ENCODE results near the gene CAPN12. TPM values are rescaled to one million over a fixed set of nuclear protein-coding genes. Genes with fewer than 3 reads are reported as not detected.

CAPN12 gene
- polyA plus RNA-seq, 3 donors: 1.8 TPM; not detected in 2

GRCh38 chr19:38742296-38742695, 2.0 kb downstream of the CAPN12 start:
- 96% methylated on average over 8 of the region's 9 CpGs for WGBS (ENCODE audit: insufficient coverage)
- Histone ChIP-seq H3K27me3 (ENCODE audit: control insufficient read depth in 2 of 2, insufficient read depth in 2 of 2, low read length in 2 of 2) (peaks cover 0 to 6% of the 10 kb centered on the region in 2 donors), H2AFZ (ENCODE audit: insufficient read depth, low read depth, low read length, poor library complexity, severe bottlenecking) (no peak overlapping the region), H3K27ac (ENCODE audit: low read depth in 1 of 2, low read length in 2 of 2) (no peak overlapping the region), H3K36me3 (replicated peaks in 1 of 2; ENCODE audit: control insufficient read depth in 1 of 2, insufficient read depth in 2 of 2, low read length in 2 of 2) (no peaks in the 10 kb centered on the region), H3K9me3 (replicated peaks in 1 of 2; ENCODE audit: control insufficient read depth in 1 of 2, insufficient read depth in 1 of 2, low read length in 2 of 2) (no peaks in the 10 kb centered on the region), H3K9ac (ENCODE audit: insufficient read depth, low read length, poor library complexity, severe bottlenecking) (no peak overlapping the region), H3K4me2 (replicated peaks; ENCODE audit: extremely low read depth, low read length, poor library complexity, severe bottlenecking) (no peak overlapping the region), H4K20me1 (ENCODE audit: insufficient read depth, low read length) (no peaks in the 10 kb centered on the region), H3K4me1 (ENCODE audit: control insufficient read depth in 1 of 2, insufficient read depth in 2 of 2, low read length in 2 of 2) (peaks cover 4 to 11% of the 10 kb centered on the region in 2 donors), H3K79me2 (ENCODE audit: insufficient read depth, low read length) (no peaks in the 10 kb centered on the region), H3K4me3 (replicated peaks in 1 of 3; ENCODE audit: low read depth in 2 of 3, low read length in 3 of 3) (no peak overlapping the region)
- H3K36me3 Mint-ChIP-seq: peaks cover 0 to 3% of the 10 kb centered on the region in 2 donors
- H3K4me1 Mint-ChIP-seq: peaks cover 13% of the 10 kb centered on the region
- DNase-seq: no peak
- intact Hi-C loops (cut with micrococcal nuclease): no loop called here
- TF ChIP-seq CTCF (IDR thresholded peaks at IDR 0.05): no peak
- peaks cover 9 to 17% (median 12%) of the 10 kb centered on the region in 3 donors for H3K27me3 Mint-ChIP-seq (ENCODE audit: low read depth in 3 of 3)
- peak overlapping the region in 2 of 7 donors; percentile 19 to 42 for H3K27ac Mint-ChIP-seq
- no peak overlapping the region for H3K4me3 Mint-ChIP-seq
- H3K9me3 Mint-ChIP-seq: peaks cover 0 to 3% (median 0%) of the 10 kb centered on the region in 7 donors

GRCh38 chr19:38741670-38742069, 2.6 kb downstream of the CAPN12 start:
- H2AFZ ChIP-seq (ENCODE audit: insufficient read depth, low read depth, low read length, poor library complexity, severe bottlenecking): no peak overlapping the region
- H4K20me1 ChIP-seq (ENCODE audit: insufficient read depth, low read length): no peaks in the 10 kb centered on the region
- peaks cover 0 to 9% of the 10 kb centered on the region in 2 donors for H3K27me3 ChIP-seq (ENCODE audit: control insufficient read depth in 2 of 2, insufficient read depth in 2 of 2, low read length in 2 of 2)
- peaks cover 0 to 3% of the 10 kb centered on the region in 2 donors for H3K36me3 Mint-ChIP-seq
- H3K79me2 ChIP-seq (ENCODE audit: insufficient read depth, low read length): no peaks in the 10 kb centered on the region
- H3K4me1 ChIP-seq (ENCODE audit: control insufficient read depth in 1 of 2, insufficient read depth in 2 of 2, low read length in 2 of 2): peaks cover 10 to 17% of the 10 kb centered on the region in 2 donors
- no peaks in the 10 kb centered on the region for H3K9me3 ChIP-seq (replicated peaks in 1 of 2; ENCODE audit: control insufficient read depth in 1 of 2, insufficient read depth in 1 of 2, low read length in 2 of 2)
- no peak overlapping the region for H3K9ac ChIP-seq (ENCODE audit: insufficient read depth, low read length, poor library complexity, severe bottlenecking)
- H3K9me3 Mint-ChIP-seq: peaks cover 0 to 3% (median 0%) of the 10 kb centered on the region in 7 donors
- no peak overlapping the region for H3K4me3 Mint-ChIP-seq
- 97% methylated on average over 15 of the region's 15 CpGs for WGBS (ENCODE audit: insufficient coverage)
- H3K4me2 ChIP-seq (replicated peaks; ENCODE audit: extremely low read depth, low read length, poor library complexity, severe bottlenecking): no peak overlapping the region
- no peak for DNase-seq
- H3K4me3 ChIP-seq (replicated peaks in 1 of 3; ENCODE audit: low read depth in 2 of 3, low read length in 3 of 3): no peak overlapping the region
- TF ChIP-seq CTCF (IDR thresholded peaks at IDR 0.05): no peak
- H3K27me3 Mint-ChIP-seq (ENCODE audit: low read depth in 3 of 3): peaks cover 10 to 20% (median 13%) of the 10 kb centered on the region in 3 donors
- H3K36me3 ChIP-seq (replicated peaks in 1 of 2; ENCODE audit: control insufficient read depth in 1 of 2, insufficient read depth in 2 of 2, low read length in 2 of 2): no peaks in the 10 kb centered on the region
- no peak overlapping the region for H3K27ac ChIP-seq (ENCODE audit: low read depth in 1 of 2, low read length in 2 of 2)
- H3K27ac Mint-ChIP-seq: peak overlapping the region in 1 of 7 donors; percentile 52
- intact Hi-C loops (cut with micrococcal nuclease): no loop called here
- peaks cover 15% of the 10 kb centered on the region for H3K4me1 Mint-ChIP-seq
